Astrocyte (in vitro differentiated cells and primary cell): Measurements from ENCODE around the gene RAPGEF6. TPM values are rescaled to one million over a fixed set of nuclear protein-coding genes. Genes with fewer than 3 reads are reported as not detected.

Source experiments
- DNase-seq: peaks from one replicate; pipeline ENCODE4 v3.0.0-alpha.2; 2010; ENCODE audit warnings: low read depth
- FAIRE-seq: peaks from 2 replicates; lab custom pipeline; 2011; peaks lifted over from hg19 to GRCh38; lab: Jason Lieb, UNC
- H2AFZ ChIP-seq: 2 replicates; pipeline ENCODE4 v1.6.0; 2012; ENCODE audit warnings: low read depth, low read length, inconsistent platforms
- H3K27ac ChIP-seq: 2 replicates; pipeline ENCODE4 v1.5.1; 2011; ENCODE audit warnings: low read depth, low read length, inconsistent platforms
- H3K27me3 ChIP-seq: 2 replicates; pipeline ENCODE4 v1.6.0; 2011; ENCODE audit warnings: low read length, inconsistent platforms; ENCODE audit not compliant: insufficient read depth
- H3K36me3 ChIP-seq: 2 replicates; pipeline ENCODE4 v1.5.1; 2011; ENCODE audit warnings: low read length, inconsistent platforms; ENCODE audit not compliant: insufficient read depth
- H3K4me1 ChIP-seq: 2 replicates; pipeline ENCODE4 v1.5.1; 2011; ENCODE audit warnings: low read length, inconsistent platforms; ENCODE audit not compliant: insufficient read depth
- H3K4me2 ChIP-seq: 2 replicates; pipeline ENCODE4 v1.6.0; 2012; ENCODE audit warnings: low read length, inconsistent platforms
- H3K4me3 ChIP-seq: 2 replicates; pipeline ENCODE4 v1.5.1; 2011; ENCODE audit warnings: low read depth, mild to moderate bottlenecking, low read length, inconsistent platforms; ENCODE audit not compliant: insufficient read depth
- H3K79me2 ChIP-seq: 2 replicates; pipeline ENCODE4 v1.6.0; 2012; ENCODE audit warnings: mild to moderate bottlenecking, low read length, inconsistent platforms; ENCODE audit not compliant: insufficient read depth
- H3K9ac ChIP-seq: 2 replicates; pipeline ENCODE4 v1.6.0; 2012; ENCODE audit warnings: mild to moderate bottlenecking, low read length, inconsistent platforms
- H3K9me3 ChIP-seq: 2 replicates; pipeline ENCODE4 v1.5.1; 2012; ENCODE audit warnings: low read depth, mild to moderate bottlenecking, low read length, inconsistent platforms; ENCODE audit not compliant: insufficient read depth
- H4K20me1 ChIP-seq: 2 replicates; pipeline ENCODE4 v1.6.0; 2012; ENCODE audit warnings: low read length, inconsistent platforms; ENCODE audit not compliant: insufficient read depth
- H3K27ac Mint-ChIP-seq: one replicate; pipeline ENCODE4 v1.8.0; 2021; ENCODE audit warnings: mild to moderate bottlenecking, mixed read lengths; ENCODE audit not compliant: unreplicated experiment
- H3K27me3 Mint-ChIP-seq: one replicate; pipeline ENCODE4 v1.8.0; 2021; ENCODE audit warnings: low read depth, mixed read lengths; ENCODE audit not compliant: unreplicated experiment
- H3K36me3 Mint-ChIP-seq: one replicate; pipeline ENCODE4 v1.8.0; 2021; ENCODE audit warnings: low read depth, mixed read lengths; ENCODE audit not compliant: unreplicated experiment
- H3K4me1 Mint-ChIP-seq: one replicate; pipeline ENCODE4 v1.8.0; 2021; ENCODE audit warnings: low read depth, mixed read lengths; ENCODE audit not compliant: unreplicated experiment
- H3K4me3 Mint-ChIP-seq: one replicate; pipeline ENCODE4 v1.8.0; 2021; ENCODE audit warnings: mild to moderate bottlenecking, moderate library complexity, mixed read lengths; ENCODE audit not compliant: unreplicated experiment
- H3K9me3 Mint-ChIP-seq: one replicate; pipeline ENCODE4 v1.8.0; 2021; ENCODE audit warnings: mild to moderate bottlenecking, mixed read lengths; ENCODE audit not compliant: unreplicated experiment
- EZH2 ChIP-seq: IDR thresholded peaks from 2 replicates; pipeline ENCODE4 v1.6.1; 2012; ENCODE audit warnings: mild to moderate bottlenecking, low read length, inconsistent platforms; ENCODE audit not compliant: insufficient read depth
- total RNA-seq: library from RNA; stranded (reverse); gene quantifications from 2 replicates; pipeline ENCODE4 v1.2.1, GENCODE V29; 2021
- TF ChIP-seq, protein P1 (sequence below): IDR thresholded peaks from 2 replicates; pipeline ENCODE4 v1.5.1; 2011; ENCODE audit warnings: low read depth, mild to moderate bottlenecking, inconsistent platforms, low read length, moderate library complexity; ENCODE audit not compliant: insufficient read depth

The RAPGEF6 gene
- total RNA-seq, 1 donor from 2014 or later, result 14.9 TPM

- H3K27me3 ChIP-seq, result no peaks in the 10 kb centered on the region
- H3K9ac ChIP-seq, result no peak overlapping the region
Measured at GRCh38 chr5:131462454-131462853, 172.6 kb downstream of the RAPGEF6 start.

DNA sequence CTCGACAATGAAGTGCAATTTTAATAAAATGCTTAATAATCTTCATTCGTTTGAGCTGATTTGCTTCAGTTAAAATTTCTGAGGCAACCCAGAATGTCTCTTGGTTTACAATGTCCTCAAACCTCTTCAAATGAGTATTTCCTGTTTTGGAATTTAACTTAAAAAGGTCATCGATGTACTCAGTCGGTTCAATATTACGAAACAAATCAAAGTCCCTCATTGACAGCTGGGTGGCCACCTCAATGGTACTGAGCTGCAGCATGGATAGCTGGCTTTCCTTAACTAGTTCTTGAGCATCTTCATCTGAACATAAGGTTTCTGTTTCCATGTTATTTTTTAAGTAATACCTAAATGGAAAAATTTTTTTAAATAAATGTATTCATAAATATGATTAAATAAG, 173.3 kb downstream of the RAPGEF6 start:
- Histone ChIP-seq H3K9me3 (no peaks in the 10 kb centered on the region), H3K4me3 (no peak overlapping the region), H3K36me3 (no peaks in the 10 kb centered on the region), H2AFZ (no peak overlapping the region), H4K20me1 (no peaks in the 10 kb centered on the region), H3K4me1 (peaks cover 5% of the 10 kb centered on the region), H3K27me3 (no peaks in the 10 kb centered on the region), H3K79me2 (no peaks in the 10 kb centered on the region), H3K27ac (no peak overlapping the region), H3K4me2 (no peak overlapping the region), H3K9ac (no peak overlapping the region)
- H3K4me3 Mint-ChIP-seq, result no peak overlapping the region
- no peak for FAIRE-seq
- peaks cover 9% of the 10 kb centered on the region for H3K4me1 Mint-ChIP-seq
- no peak for DNase-seq
- H3K27ac Mint-ChIP-seq, result no peak overlapping the region
- H3K27me3 Mint-ChIP-seq, result no peaks in the 10 kb centered on the region
- H3K36me3 Mint-ChIP-seq, result peaks cover 8% of the 10 kb centered on the region
- TF ChIP-seq EZH2, result no peak
- TF ChIP-seq, protein P1, sequence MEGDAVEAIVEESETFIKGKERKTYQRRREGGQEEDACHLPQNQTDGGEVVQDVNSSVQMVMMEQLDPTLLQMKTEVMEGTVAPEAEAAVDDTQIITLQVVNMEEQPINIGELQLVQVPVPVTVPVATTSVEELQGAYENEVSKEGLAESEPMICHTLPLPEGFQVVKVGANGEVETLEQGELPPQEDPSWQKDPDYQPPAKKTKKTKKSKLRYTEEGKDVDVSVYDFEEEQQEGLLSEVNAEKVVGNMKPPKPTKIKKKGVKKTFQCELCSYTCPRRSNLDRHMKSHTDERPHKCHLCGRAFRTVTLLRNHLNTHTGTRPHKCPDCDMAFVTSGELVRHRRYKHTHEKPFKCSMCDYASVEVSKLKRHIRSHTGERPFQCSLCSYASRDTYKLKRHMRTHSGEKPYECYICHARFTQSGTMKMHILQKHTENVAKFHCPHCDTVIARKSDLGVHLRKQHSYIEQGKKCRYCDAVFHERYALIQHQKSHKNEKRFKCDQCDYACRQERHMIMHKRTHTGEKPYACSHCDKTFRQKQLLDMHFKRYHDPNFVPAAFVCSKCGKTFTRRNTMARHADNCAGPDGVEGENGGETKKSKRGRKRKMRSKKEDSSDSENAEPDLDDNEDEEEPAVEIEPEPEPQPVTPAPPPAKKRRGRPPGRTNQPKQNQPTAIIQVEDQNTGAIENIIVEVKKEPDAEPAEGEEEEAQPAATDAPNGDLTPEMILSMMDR, result no peak
- no peaks in the 10 kb centered on the region for H3K9me3 Mint-ChIP-seq

More at GRCh38 chr5:131462454-131462853, 172.6 kb downstream of the RAPGEF6 start:
- peaks cover 9% of the 10 kb centered on the region for H3K4me1 Mint-ChIP-seq
- no peak overlapping the region for H3K27ac Mint-ChIP-seq
- Histone ChIP-seq H2AFZ (no peak overlapping the region), H3K36me3 (no peaks in the 10 kb centered on the region), H3K4me1 (peaks cover 5% of the 10 kb centered on the region), H3K79me2 (no peaks in the 10 kb centered on the region), H4K20me1 (no peaks in the 10 kb centered on the region), H3K27ac (no peak overlapping the region), H3K4me2 (no peak overlapping the region), H3K4me3 (no peak overlapping the region), H3K9me3 (no peaks in the 10 kb centered on the region)
- peaks cover 11% of the 10 kb centered on the region for H3K36me3 Mint-ChIP-seq
- no peak overlapping the region for H3K4me3 Mint-ChIP-seq
- no peaks in the 10 kb centered on the region for H3K27me3 Mint-ChIP-seq
- H3K9me3 Mint-ChIP-seq, result no peaks in the 10 kb centered on the region
- FAIRE-seq, result peak; percentile 9
- no peak for DNase-seq
- no peak for TF ChIP-seq EZH2
- TF ChIP-seq, protein P1, result no peak

DNA sequence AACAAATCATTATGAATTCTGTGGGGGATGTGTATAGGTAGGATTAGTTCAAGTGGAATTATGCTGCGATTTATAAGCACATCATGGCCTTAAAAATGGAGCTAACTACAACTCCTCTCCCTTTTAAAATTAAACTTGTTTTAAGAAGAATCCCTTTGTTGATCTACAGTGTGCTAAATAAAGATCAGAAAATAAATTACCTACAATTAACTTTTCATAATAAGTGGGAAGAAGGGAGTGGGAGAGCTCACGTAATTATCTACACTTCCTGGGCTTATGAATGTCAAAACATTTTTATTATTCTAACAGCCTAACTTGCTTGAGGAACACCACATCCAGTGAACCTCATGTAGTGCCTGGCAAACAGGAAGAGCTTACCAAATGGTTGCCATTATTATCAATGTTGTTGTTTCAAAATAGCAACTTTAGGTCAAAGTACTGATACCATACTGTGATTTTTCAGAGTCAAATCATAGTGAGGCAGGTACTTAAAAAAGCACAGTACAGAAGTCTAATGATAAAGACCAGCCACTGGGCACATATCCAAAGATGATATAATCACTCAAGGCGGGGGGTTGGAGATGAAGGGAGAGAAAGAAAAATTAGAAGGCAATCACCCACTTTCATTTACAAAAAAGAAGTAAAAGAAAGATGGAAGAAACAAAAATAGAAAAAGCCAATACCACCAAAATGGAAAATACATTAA, 174.0 kb downstream of the RAPGEF6 start:
- no peaks in the 10 kb centered on the region for H4K20me1 ChIP-seq
- TF ChIP-seq EZH2, result no peak
- TF ChIP-seq, protein P1, result no peak
- H3K27me3 ChIP-seq, result no peaks in the 10 kb centered on the region
- DNase-seq, result peak; percentile 47
- no peak overlapping the region for H3K27ac Mint-ChIP-seq
- no peak for FAIRE-seq
- no peaks in the 10 kb centered on the region for H3K79me2 ChIP-seq
- peaks cover 6% of the 10 kb centered on the region for H3K4me1 Mint-ChIP-seq
- no peak overlapping the region for H3K27ac ChIP-seq
- no peak overlapping the region for H3K4me3 Mint-ChIP-seq
- H3K36me3 Mint-ChIP-seq, result peaks cover 3% of the 10 kb centered on the region
- H3K27me3 Mint-ChIP-seq, result no peaks in the 10 kb centered on the region
- no peaks in the 10 kb centered on the region for H3K4me1 ChIP-seq
- no peaks in the 10 kb centered on the region for H3K9me3 ChIP-seq
- H3K36me3 ChIP-seq, result no peaks in the 10 kb centered on the region
- H2AFZ ChIP-seq, result no peak overlapping the region
- H3K4me3 ChIP-seq, result no peak overlapping the region
- H3K9ac ChIP-seq, result no peak overlapping the region
- no peak overlapping the region for H3K4me2 ChIP-seq
- no peaks in the 10 kb centered on the region for H3K9me3 Mint-ChIP-seq
